Lower lobe of right lung (tissue), 2 donors: ENCODE results near the gene SEMA4B. TPM values are rescaled to one million over a fixed set of nuclear protein-coding genes. Genes with fewer than 3 reads are reported as not detected.

Source experiments
- ATAC-seq, 2 donors: fragments of 200-7000 bp; cut with Tn5 transposase; one replicate each; pipeline ENCODE4 v1.9.1; 2020 to 2022; ENCODE audit warnings: mild to moderate bottlenecking in 2 of 2, moderate library complexity in 2 of 2
- DNase-seq: peaks from one replicate; pipeline ENCODE4 v3.0.0-alpha.2; 2020
- H3K27ac ChIP-seq: fragments of 200-600 bp; one replicate; pipeline ENCODE4 v1.8.0; 2022
- H3K27me3 ChIP-seq: fragments of 200-600 bp; one replicate; pipeline ENCODE4 v1.8.0; 2022; ENCODE audit warnings: low read depth
- H3K36me3 ChIP-seq: fragments of 200-600 bp; one replicate; pipeline ENCODE4 v1.8.0; 2022; ENCODE audit warnings: mild to moderate bottlenecking
- H3K4me1 ChIP-seq: fragments of 200-600 bp; one replicate; pipeline ENCODE4 v1.8.0; 2022
- H3K4me3 ChIP-seq: fragments of 200-600 bp; one replicate; pipeline ENCODE4 v1.8.0; 2022; ENCODE audit warnings: mild to moderate bottlenecking
- H3K9me3 ChIP-seq: fragments of 200-600 bp; one replicate; pipeline ENCODE4 v1.8.0; 2022
- CTCF ChIP-seq: fragments of 200-600 bp; IDR thresholded peaks from one replicate; pipeline ENCODE4 v1.8.0; 2022; ENCODE audit warnings: antibody characterized with exemption, mild to moderate bottlenecking
- intact Hi-C: fragments of 100-400 bp; cut with DNase I; formaldehyde crosslinking; loops from one replicate; pipeline ENCODE4 v1.11.0; 2022
- total RNA-seq: library from RNA; stranded (reverse); fragmentation: NEBNext Ultra II Directional; extraction: Animal tissue kit (Norgen Biotek cat#: 25700); gene quantifications from one replicate; pipeline ENCODE4 v1.2.1, GENCODE V29; 2021
- donor health status: DM: no; HTN: yes; CAD: no; lungs with severe emphysema.

SEMA4B gene
- total RNA-seq, 1 donor from 2014 or later = 48.1 TPM

- ATAC-seq (peak; percentile 44 to 51), DNase-seq (no peak)
- Histone ChIP-seq H3K4me3 (no peak overlapping the region), H3K4me1 (peaks cover 48% of the 10 kb centered on the region), H3K9me3 (no peaks in the 10 kb centered on the region), H3K36me3 (peaks cover 18% of the 10 kb centered on the region), H3K27me3 (no peaks in the 10 kb centered on the region), H3K27ac (peak overlapping the region; percentile 36)
- TF ChIP-seq CTCF = no peak
- intact Hi-C loops = no loop called here
Measured at GRCh38 chr15:90211440-90212143, 10.5 kb downstream of the SEMA4B start.

GRCh38 chr15:90212221-90213098 is 11.3 kb downstream of the SEMA4B start:
- H3K27ac ChIP-seq = peak overlapping the region; percentile 58
- no peaks in the 10 kb centered on the region for H3K9me3 ChIP-seq
- no peaks in the 10 kb centered on the region for H3K27me3 ChIP-seq
- intact Hi-C loops = no loop called here
- DNase-seq (no peak), ATAC-seq (peak; percentile 50 to 74)
- no peak for TF ChIP-seq CTCF
- H3K4me1 ChIP-seq = peaks cover 48% of the 10 kb centered on the region
- H3K36me3 ChIP-seq = peaks cover 12% of the 10 kb centered on the region
- no peak overlapping the region for H3K4me3 ChIP-seq

GRCh38 chr15:90213122-90213817 is 12.1 kb downstream of the SEMA4B start:
- intact Hi-C loops = no loop called here
- peaks cover 48% of the 10 kb centered on the region for H3K4me1 ChIP-seq
- no peak overlapping the region for H3K4me3 ChIP-seq
- peak; percentile 81 to 86 for ATAC-seq
- DNase-seq = no peak
- H3K9me3 ChIP-seq = no peaks in the 10 kb centered on the region
- no peak for TF ChIP-seq CTCF
- peak overlapping the region; percentile 58 for H3K27ac ChIP-seq
- H3K27me3 ChIP-seq = no peaks in the 10 kb centered on the region
- peaks cover 20% of the 10 kb centered on the region for H3K36me3 ChIP-seq

GRCh38 chr15:90213818-90214204 is 12.7 kb downstream of the SEMA4B start:
- peaks cover 48% of the 10 kb centered on the region for H3K4me1 ChIP-seq
- no peaks in the 10 kb centered on the region for H3K9me3 ChIP-seq
- DNase-seq = no peak
- H3K4me3 ChIP-seq = no peak overlapping the region
- H3K27me3 ChIP-seq = no peaks in the 10 kb centered on the region
- intact Hi-C loops = no loop called here
- no peak for TF ChIP-seq CTCF
- peak; percentile 5 to 45 for ATAC-seq
- peak overlapping the region; percentile 58 for H3K27ac ChIP-seq
- peaks cover 24% of the 10 kb centered on the region for H3K36me3 ChIP-seq

DNA sequence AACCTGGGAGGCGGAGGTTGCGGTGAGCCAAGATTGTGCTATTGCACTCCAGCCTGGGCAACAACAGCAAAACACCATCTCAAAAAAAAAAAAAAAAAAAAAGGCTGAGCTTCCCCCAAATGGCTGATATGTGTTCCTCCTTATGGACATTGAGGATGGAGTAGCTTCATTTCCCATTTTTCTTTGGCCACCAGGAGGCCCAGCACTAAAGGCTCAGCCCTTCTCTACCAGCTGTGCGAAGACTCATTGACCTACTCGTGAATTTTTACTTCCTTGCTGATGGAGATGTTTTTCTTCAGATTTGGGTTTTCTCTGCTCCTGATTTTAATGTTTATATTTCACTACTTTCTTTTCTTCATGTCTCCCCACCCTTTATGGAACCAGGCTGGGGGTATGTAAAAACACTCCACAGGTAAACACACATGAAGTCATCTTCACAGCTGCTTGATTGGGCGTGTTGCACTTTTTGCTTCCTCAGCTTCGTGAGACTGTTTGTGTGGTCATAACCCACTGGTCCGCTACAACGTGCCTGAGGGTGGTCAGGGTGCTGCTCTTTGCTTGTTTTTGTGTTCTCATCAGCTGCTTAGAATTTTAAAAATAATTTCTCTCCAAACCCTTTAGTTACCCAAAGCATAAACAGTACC is 13.5 kb downstream of the SEMA4B start:
- peaks cover 48% of the 10 kb centered on the region for H3K4me1 ChIP-seq
- no peaks in the 10 kb centered on the region for H3K27me3 ChIP-seq
- peaks cover 24% of the 10 kb centered on the region for H3K36me3 ChIP-seq
- no peak overlapping the region for H3K4me3 ChIP-seq
- no peak for ATAC-seq
- intact Hi-C loops = no loop called here
- peak; percentile 22 for TF ChIP-seq CTCF
- no peak overlapping the region for H3K27ac ChIP-seq
- H3K9me3 ChIP-seq = no peaks in the 10 kb centered on the region
- no peak for DNase-seq
